ENCODE data around the gene RIMBP2. TPM values are rescaled to one million over a fixed set of nuclear protein-coding genes. Genes with fewer than 3 reads are reported as not detected.

Gene RIMBP2
- polyA plus RNA-seq, 1 donor from 2014 or later: 14.6 TPM

DNA sequence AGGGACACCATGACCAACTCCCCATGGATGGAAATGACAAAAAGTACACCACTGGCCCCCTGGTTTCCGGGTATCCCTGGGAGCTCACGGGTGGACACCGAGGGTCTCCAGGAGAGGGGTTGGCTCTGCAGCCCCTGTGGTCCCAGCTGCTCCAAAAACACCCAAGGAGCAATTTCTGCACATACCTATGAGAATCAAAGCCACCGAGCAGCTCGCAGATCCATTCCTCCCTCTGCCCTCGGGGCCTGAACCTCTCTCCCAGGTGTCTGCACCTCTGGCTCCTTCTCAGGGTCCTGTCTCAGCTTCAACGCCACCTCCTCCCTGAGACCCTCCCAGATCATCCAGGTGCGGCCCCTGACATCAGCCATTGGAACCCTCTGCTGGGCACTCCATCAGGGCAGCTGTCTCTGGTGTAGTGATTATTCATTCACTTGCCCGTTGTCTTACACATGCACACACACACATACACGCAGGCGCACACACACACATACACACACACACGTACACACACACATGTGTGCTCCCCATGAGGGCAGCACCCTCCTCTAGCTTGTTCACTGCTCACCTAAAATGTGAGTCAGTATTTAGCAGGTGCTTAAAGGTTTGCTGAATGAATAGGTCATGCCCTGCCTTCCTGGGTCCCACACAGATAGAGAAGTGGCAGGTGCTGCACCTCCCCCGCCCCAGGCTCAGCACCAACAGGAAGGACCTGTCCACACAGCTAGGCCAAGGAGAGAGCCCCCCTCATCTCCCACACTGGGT, 5.9 kb downstream of the RIMBP2 start:
- Histone ChIP-seq H3K36me3 (ENCODE audit: insufficient read depth, low read length) (no peaks in the 10 kb centered on the region), H3K4me3 (ENCODE audit: low read length) (no peak overlapping the region), H3F3A (ENCODE audit: insufficient read depth, low read length, poor library complexity, severe bottlenecking) (no peaks in the 10 kb centered on the region), H3K9me2 (ENCODE audit: insufficient read depth, low read length) (no peaks in the 10 kb centered on the region), H3K4me2 (ENCODE audit: low read length) (no peak overlapping the region), H3K9me3 (ENCODE audit: low read length) (no peaks in the 10 kb centered on the region), H3K27ac (ENCODE audit: low read length) (no peak overlapping the region), H3K9ac (ENCODE audit: low read length) (no peak overlapping the region), H2AFZ (ENCODE audit: low read depth, low read length) (no peak overlapping the region), H3K27me3 (ENCODE audit: insufficient read depth, low read depth, low read length) (peaks cover 14% of the 10 kb centered on the region), H3K79me2 (replicated peaks; ENCODE audit: insufficient read depth, low read length) (peaks cover 14% of the 10 kb centered on the region), H4K20me1 (ENCODE audit: insufficient read depth) (no peaks in the 10 kb centered on the region)
- no peak for TF ChIP-seq TAF1 (IDR thresholded peaks at IDR 0.05; ENCODE audit: low read depth)
- TF ChIP-seq MXI1 (conservative IDR thresholded peaks at IDR 0.05; ENCODE audit: poor library complexity, severe bottlenecking): no peak
- TF ChIP-seq SMC3 (conservative IDR thresholded peaks at IDR 0.05; ENCODE audit: poor library complexity): no peak
- TF ChIP-seq RAD21 (conservative IDR thresholded peaks at IDR 0.05): no peak
- TF ChIP-seq, protein P1, sequence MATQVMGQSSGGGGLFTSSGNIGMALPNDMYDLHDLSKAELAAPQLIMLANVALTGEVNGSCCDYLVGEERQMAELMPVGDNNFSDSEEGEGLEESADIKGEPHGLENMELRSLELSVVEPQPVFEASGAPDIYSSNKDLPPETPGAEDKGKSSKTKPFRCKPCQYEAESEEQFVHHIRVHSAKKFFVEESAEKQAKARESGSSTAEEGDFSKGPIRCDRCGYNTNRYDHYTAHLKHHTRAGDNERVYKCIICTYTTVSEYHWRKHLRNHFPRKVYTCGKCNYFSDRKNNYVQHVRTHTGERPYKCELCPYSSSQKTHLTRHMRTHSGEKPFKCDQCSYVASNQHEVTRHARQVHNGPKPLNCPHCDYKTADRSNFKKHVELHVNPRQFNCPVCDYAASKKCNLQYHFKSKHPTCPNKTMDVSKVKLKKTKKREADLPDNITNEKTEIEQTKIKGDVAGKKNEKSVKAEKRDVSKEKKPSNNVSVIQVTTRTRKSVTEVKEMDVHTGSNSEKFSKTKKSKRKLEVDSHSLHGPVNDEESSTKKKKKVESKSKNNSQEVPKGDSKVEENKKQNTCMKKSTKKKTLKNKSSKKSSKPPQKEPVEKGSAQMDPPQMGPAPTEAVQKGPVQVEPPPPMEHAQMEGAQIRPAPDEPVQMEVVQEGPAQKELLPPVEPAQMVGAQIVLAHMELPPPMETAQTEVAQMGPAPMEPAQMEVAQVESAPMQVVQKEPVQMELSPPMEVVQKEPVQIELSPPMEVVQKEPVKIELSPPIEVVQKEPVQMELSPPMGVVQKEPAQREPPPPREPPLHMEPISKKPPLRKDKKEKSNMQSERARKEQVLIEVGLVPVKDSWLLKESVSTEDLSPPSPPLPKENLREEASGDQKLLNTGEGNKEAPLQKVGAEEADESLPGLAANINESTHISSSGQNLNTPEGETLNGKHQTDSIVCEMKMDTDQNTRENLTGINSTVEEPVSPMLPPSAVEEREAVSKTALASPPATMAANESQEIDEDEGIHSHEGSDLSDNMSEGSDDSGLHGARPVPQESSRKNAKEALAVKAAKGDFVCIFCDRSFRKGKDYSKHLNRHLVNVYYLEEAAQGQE (IDR thresholded peaks at IDR 0.05; ENCODE audit: borderline replicate concordance): no peak
- no peak for TF ChIP-seq EZH2 (IDR thresholded peaks at IDR 0.05; ENCODE audit: borderline replicate concordance, insufficient read depth, low read length, poor library complexity, severe bottlenecking)
- no peak for TF ChIP-seq POLR2AphosphoS5 (IDR thresholded peaks at IDR 0.05)
- no peak for TF ChIP-seq EP300 (conservative IDR thresholded peaks at IDR 0.05; ENCODE audit: poor library complexity, severe bottlenecking)
- TF ChIP-seq, protein P2, sequence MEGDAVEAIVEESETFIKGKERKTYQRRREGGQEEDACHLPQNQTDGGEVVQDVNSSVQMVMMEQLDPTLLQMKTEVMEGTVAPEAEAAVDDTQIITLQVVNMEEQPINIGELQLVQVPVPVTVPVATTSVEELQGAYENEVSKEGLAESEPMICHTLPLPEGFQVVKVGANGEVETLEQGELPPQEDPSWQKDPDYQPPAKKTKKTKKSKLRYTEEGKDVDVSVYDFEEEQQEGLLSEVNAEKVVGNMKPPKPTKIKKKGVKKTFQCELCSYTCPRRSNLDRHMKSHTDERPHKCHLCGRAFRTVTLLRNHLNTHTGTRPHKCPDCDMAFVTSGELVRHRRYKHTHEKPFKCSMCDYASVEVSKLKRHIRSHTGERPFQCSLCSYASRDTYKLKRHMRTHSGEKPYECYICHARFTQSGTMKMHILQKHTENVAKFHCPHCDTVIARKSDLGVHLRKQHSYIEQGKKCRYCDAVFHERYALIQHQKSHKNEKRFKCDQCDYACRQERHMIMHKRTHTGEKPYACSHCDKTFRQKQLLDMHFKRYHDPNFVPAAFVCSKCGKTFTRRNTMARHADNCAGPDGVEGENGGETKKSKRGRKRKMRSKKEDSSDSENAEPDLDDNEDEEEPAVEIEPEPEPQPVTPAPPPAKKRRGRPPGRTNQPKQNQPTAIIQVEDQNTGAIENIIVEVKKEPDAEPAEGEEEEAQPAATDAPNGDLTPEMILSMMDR (IDR thresholded peaks at IDR 0.05; ENCODE audit: poor library complexity, severe bottlenecking): no peak

GRCh38 chr12:130709151-130709970, 6.7 kb downstream of the RIMBP2 start:
- no peak overlapping the region for H3K4me3 ChIP-seq (ENCODE audit: low read length)
- no peak for TF ChIP-seq EZH2 (IDR thresholded peaks at IDR 0.05; ENCODE audit: borderline replicate concordance, insufficient read depth, low read length, poor library complexity, severe bottlenecking)
- no peak for TF ChIP-seq RAD21 (conservative IDR thresholded peaks at IDR 0.05)
- no peak for TF ChIP-seq SMC3 (conservative IDR thresholded peaks at IDR 0.05; ENCODE audit: poor library complexity)
- H3K9ac ChIP-seq (ENCODE audit: low read length): no peak overlapping the region
- H3K4me2 ChIP-seq (ENCODE audit: low read length): no peak overlapping the region
- no peak overlapping the region for H2AFZ ChIP-seq (ENCODE audit: low read depth, low read length)
- no peaks in the 10 kb centered on the region for H3K36me3 ChIP-seq (ENCODE audit: insufficient read depth, low read length)
- H3K9me2 ChIP-seq (ENCODE audit: insufficient read depth, low read length): no peaks in the 10 kb centered on the region
- H3K79me2 ChIP-seq (replicated peaks; ENCODE audit: insufficient read depth, low read length): peaks cover 7% of the 10 kb centered on the region
- no peaks in the 10 kb centered on the region for H3K9me3 ChIP-seq (ENCODE audit: low read length)
- H3F3A ChIP-seq (ENCODE audit: insufficient read depth, low read length, poor library complexity, severe bottlenecking): no peaks in the 10 kb centered on the region
- peaks cover 6% of the 10 kb centered on the region for H3K27me3 ChIP-seq (ENCODE audit: insufficient read depth, low read depth, low read length)
- H3K27ac ChIP-seq (ENCODE audit: low read length): no peak overlapping the region
- H4K20me1 ChIP-seq (ENCODE audit: insufficient read depth): no peaks in the 10 kb centered on the region

All from neural cell (in vitro differentiated cells).